ENCODE results near the gene TSPAN5. TPM values are rescaled to one million over a fixed set of nuclear protein-coding genes. Genes with fewer than 3 reads are reported as not detected.
"Not testable (repeated sequence)": the region's sequence is repeated elsewhere in the genome, so short reads cannot be mapped to it uniquely, and the experiment has no call there.

Gene TSPAN5
- total RNA-seq, 2 donors from 2014 or later, result 22.1 to 24.9 TPM

- ATAC-seq (peak in 1 of 2 donors; percentile 32), DNase-seq (ENCODE audit: low spot score) (no peak)
- peaks cover 38 to 47% of the 10 kb centered on the region in 2 donors for H3K4me1 Mint-ChIP-seq (ENCODE audit: low read depth in 2 of 2)
- H3K36me3 Mint-ChIP-seq, result peaks cover 33% of the 10 kb centered on the region
- no peaks in the 10 kb centered on the region for H3K27me3 Mint-ChIP-seq
- H3K27ac Mint-ChIP-seq, result peak overlapping the region; percentile 80 to 81
- no peaks in the 10 kb centered on the region for H3K9me3 Mint-ChIP-seq
- H3K4me3 Mint-ChIP-seq, result peak overlapping the region; percentile 51
These were observed 185.4 kb downstream of the TSPAN5 start for GRCh38 chr4:98473046-98473445.

GRCh38 chr4:98470831-98471230 lies 187.6 kb downstream of the TSPAN5 start:
- Mint-ChIP-seq H3K9me3 (no peaks in the 10 kb centered on the region), H3K27me3 (no peaks in the 10 kb centered on the region), H3K36me3 (peaks cover 33% of the 10 kb centered on the region), H3K4me3 (peak overlapping the region; percentile 65), H3K4me1 (ENCODE audit: low read depth in 2 of 2) (peaks cover 45 to 54% of the 10 kb centered on the region in 2 donors), H3K27ac (peak overlapping the region; percentile 80 to 81)
- DNase-seq (ENCODE audit: low spot score), result no peak
- ATAC-seq, result peak in 1 of 2 donors; percentile 60

DNA sequence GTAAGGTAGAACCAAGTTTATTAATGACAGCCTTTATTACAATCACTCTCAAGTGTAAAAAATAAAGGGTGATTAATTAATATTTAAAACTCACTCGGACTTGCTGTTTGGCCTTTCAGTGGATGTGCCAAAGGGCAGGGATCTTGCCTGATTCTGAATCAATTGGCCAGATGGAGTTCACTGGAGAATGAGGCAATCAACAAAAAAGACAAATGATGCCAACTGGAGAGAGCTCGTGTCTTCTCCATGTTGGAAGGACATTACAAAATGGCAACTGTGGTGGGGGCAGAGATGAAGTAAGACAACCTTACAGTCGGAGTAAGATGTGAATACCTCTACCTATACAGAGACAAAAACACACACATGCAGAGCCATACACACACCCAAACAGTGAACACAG lies 188.0 kb downstream of the TSPAN5 start:
- Mint-ChIP-seq H3K4me1 (ENCODE audit: low read depth in 2 of 2) (peaks cover 45 to 53% of the 10 kb centered on the region in 2 donors), H3K9me3 (no peaks in the 10 kb centered on the region), H3K27ac (peak overlapping the region; percentile 80 to 81), H3K36me3 (peaks cover 32% of the 10 kb centered on the region), H3K4me3 (peak overlapping the region; percentile 65), H3K27me3 (no peaks in the 10 kb centered on the region)
- no peak for DNase-seq (ENCODE audit: low spot score)
- no peak for ATAC-seq

- Mint-ChIP-seq H3K36me3 (peaks cover 26% of the 10 kb centered on the region), H3K9me3 (no peaks in the 10 kb centered on the region), H3K27ac (peak overlapping the region; percentile 80 to 81), H3K4me3 (peak overlapping the region; percentile 65), H3K27me3 (no peaks in the 10 kb centered on the region), H3K4me1 (ENCODE audit: low read depth in 2 of 2) (peaks cover 45 to 50% of the 10 kb centered on the region in 2 donors)
- no peak for DNase-seq (ENCODE audit: low spot score)
- no peak for ATAC-seq
These were observed 188.6 kb downstream of the TSPAN5 start for GRCh38 chr4:98469771-98470170.

GRCh38 chr4:98468709-98469108 lies 189.7 kb downstream of the TSPAN5 start:
- DNase-seq (ENCODE audit: low spot score) (no peak), ATAC-seq (no peak)
- Mint-ChIP-seq H3K36me3 (peaks cover 26% of the 10 kb centered on the region), H3K4me3 (peak overlapping the region; percentile 32), H3K27ac (peak overlapping the region; percentile 81 to 82), H3K27me3 (no peaks in the 10 kb centered on the region), H3K9me3 (no peaks in the 10 kb centered on the region), H3K4me1 (ENCODE audit: low read depth in 2 of 2) (peaks cover 45 to 50% of the 10 kb centered on the region in 2 donors)

GRCh38 chr4:98467627-98468072 lies 190.8 kb downstream of the TSPAN5 start:
- Mint-ChIP-seq H3K4me3 (peak overlapping the region; percentile 72), H3K9me3 (no peaks in the 10 kb centered on the region), H3K27ac (peak overlapping the region; percentile 19 to 72), H3K27me3 (no peaks in the 10 kb centered on the region), H3K4me1 (ENCODE audit: low read depth in 2 of 2) (peaks cover 40 to 44% of the 10 kb centered on the region in 2 donors), H3K36me3 (peaks cover 22% of the 10 kb centered on the region)
- peak; percentile 85 for ATAC-seq
- DNase-seq (ENCODE audit: low spot score), result peak; percentile 81

DNA sequence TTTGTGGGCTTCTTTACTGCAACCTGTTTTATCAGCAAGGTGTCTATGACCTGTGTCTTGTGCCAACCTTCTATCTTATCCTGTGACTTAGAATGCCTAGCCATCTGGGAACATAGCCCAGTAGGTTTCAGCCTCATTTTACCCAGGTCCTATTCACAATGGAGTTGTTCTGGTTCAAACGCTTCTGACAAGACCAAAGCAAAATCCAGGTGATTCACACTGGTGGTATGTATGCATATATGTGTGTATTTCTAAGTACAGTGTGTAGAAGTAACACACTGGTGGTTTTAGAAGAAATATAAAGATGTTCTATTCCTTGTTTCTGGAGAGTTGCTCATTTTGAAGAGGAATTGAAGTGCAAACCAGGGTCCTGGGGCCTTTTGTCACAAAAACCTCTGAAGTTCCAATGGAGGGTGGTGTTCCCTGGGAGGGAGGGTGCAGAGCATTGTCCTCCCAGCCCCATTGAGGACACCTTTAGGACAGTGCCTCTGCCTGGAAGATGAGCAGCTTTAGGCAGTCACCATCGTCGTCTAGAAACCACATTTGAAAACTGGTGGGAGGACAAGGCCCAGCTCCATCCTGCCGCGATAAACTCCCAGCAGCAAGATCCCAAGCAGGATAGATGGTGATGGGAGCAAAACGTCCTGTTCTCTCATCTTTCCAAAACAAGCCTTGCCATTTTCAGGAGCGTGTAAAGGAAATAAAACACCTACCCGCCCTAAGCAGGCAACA lies 191.4 kb downstream of the TSPAN5 start:
- DNase-seq (ENCODE audit: low spot score), result no peak
- Mint-ChIP-seq H3K27ac (peak overlapping the region; percentile 19 to 72), H3K9me3 (peaks cover 1% of the 10 kb centered on the region), H3K4me3 (peak overlapping the region; percentile 72), H3K27me3 (no peaks in the 10 kb centered on the region), H3K4me1 (ENCODE audit: low read depth in 2 of 2) (peaks cover 36 to 38% of the 10 kb centered on the region in 2 donors), H3K36me3 (peaks cover 16% of the 10 kb centered on the region)
- ATAC-seq, result no peak

DNA sequence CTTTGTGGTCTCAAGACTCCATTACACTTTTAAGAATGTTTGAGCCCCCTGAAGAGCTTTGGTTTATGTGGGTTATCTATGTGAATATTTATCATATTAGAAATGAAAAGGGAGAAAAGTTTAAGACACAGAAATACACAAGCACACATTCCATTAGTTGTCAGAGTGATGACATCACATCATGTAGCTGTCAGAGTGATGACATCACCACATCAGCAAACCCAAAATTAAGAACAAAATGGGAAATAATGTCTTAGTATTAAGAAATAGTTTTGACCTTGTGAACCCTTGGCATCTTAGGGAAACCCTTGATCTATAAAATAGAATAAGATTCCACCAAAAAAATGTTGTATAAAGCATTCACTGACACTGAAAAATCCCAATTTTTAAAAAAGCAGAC lies 195.9 kb downstream of the TSPAN5 start:
- H3K27ac Mint-ChIP-seq, result no peak overlapping the region

GRCh38 chr4:98461121-98461865 lies 197.1 kb downstream of the TSPAN5 start:
- not testable (repeated sequence) for DNase-seq (ENCODE audit: low spot score); H3K4me3 Mint-ChIP-seq; ATAC-seq; H3K36me3 Mint-ChIP-seq; H3K27ac Mint-ChIP-seq; H3K4me1 Mint-ChIP-seq (ENCODE audit: low read depth in 2 of 2); H3K27me3 Mint-ChIP-seq; H3K9me3 Mint-ChIP-seq

More for the DNA sequence above, 195.9 kb downstream of the TSPAN5 start:
- peaks cover 7% of the 10 kb centered on the region for H3K36me3 Mint-ChIP-seq
- ATAC-seq (no peak), DNase-seq (ENCODE audit: low spot score) (no peak)
- H3K27me3 Mint-ChIP-seq, result no peaks in the 10 kb centered on the region
- H3K4me1 Mint-ChIP-seq (ENCODE audit: low read depth in 2 of 2), result peaks cover 4 to 11% of the 10 kb centered on the region in 2 donors
- H3K9me3 Mint-ChIP-seq, result peaks cover 6% of the 10 kb centered on the region
- H3K4me3 Mint-ChIP-seq, result no peak overlapping the region

GRCh38 chr4:98457422-98457821 lies 201.0 kb downstream of the TSPAN5 start:
- H3K27ac Mint-ChIP-seq, result not testable (repeated sequence)
- H3K4me1 Mint-ChIP-seq (ENCODE audit: low read depth in 2 of 2), result peaks cover 7 to 15% of the 10 kb centered on the region in 2 donors

DNA sequence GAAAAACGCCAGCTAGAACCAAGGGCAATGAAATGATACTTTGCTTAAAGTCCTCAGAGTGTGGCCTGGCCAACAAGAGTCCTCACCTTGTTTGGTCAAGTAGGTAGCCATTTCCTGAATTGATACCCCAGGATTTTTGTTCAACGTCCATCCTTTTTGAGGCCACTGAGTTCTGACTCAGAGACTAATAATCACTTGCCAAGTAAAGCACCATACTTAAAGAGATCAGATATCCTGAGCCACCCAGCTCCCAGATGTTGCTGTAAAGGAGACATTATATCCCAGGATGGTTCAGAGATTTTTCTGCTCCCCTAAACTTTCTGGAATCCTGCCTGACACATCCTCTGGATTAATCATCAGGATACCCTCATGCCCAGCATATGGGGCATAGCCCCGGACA lies 206.3 kb downstream of the TSPAN5 start:
- H3K4me3 Mint-ChIP-seq, result no peak overlapping the region
- no peak for ATAC-seq
- DNase-seq (ENCODE audit: low spot score), result no peak

More at GRCh38 chr4:98457422-98457821, 201.0 kb downstream of the TSPAN5 start:
- peaks cover 17% of the 10 kb centered on the region for H3K36me3 Mint-ChIP-seq
- H3K4me3 Mint-ChIP-seq; H3K9me3 Mint-ChIP-seq; H3K27me3 Mint-ChIP-seq; ATAC-seq; DNase-seq (ENCODE audit: low spot score): not testable (repeated sequence)

DNA sequence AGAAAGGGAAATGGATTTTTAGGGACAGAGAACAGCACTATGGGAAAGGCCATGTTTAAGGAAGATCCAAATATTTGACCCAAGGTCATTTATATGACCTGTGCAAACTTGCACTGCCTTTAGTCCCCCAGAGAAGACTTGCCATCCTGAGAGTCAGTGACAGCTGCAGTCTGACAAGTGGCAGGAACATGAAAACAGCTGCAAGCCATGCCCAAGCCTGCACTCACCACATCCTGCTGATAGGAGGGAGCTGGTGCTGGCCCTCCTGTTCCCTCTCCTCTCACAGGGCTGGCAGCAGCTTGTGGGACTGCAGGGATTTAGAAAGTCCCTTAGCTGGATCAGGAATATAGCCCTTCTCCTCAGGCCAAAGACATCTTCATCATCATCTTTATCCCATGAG lies 209.5 kb downstream of the TSPAN5 start:
- no peak for DNase-seq (ENCODE audit: low spot score)
- Mint-ChIP-seq H3K4me1 (ENCODE audit: low read depth in 2 of 2) (peaks cover 42 to 46% of the 10 kb centered on the region in 2 donors), H3K27me3 (no peaks in the 10 kb centered on the region), H3K9me3 (no peaks in the 10 kb centered on the region), H3K36me3 (peaks cover 10% of the 10 kb centered on the region), H3K4me3 (peak overlapping the region; percentile 15), H3K27ac (no peak overlapping the region)
- peak in 1 of 2 donors; percentile 32 for ATAC-seq

More for the DNA sequence above, 206.3 kb downstream of the TSPAN5 start:
- H3K27ac Mint-ChIP-seq, result no peak overlapping the region
- H3K9me3 Mint-ChIP-seq, result no peaks in the 10 kb centered on the region
- no peaks in the 10 kb centered on the region for H3K27me3 Mint-ChIP-seq
- H3K4me1 Mint-ChIP-seq (ENCODE audit: low read depth in 2 of 2), result peaks cover 30 to 35% of the 10 kb centered on the region in 2 donors
- peaks cover 10% of the 10 kb centered on the region for H3K36me3 Mint-ChIP-seq

GRCh38 chr4:98447648-98448047 lies 210.8 kb downstream of the TSPAN5 start:
- peaks cover 35 to 40% of the 10 kb centered on the region in 2 donors for H3K4me1 Mint-ChIP-seq (ENCODE audit: low read depth in 2 of 2)
- H3K4me3 Mint-ChIP-seq, result peak overlapping the region; percentile 78
- H3K27ac Mint-ChIP-seq, result peak overlapping the region; percentile 74 to 82
- H3K36me3 Mint-ChIP-seq, result peaks cover 6% of the 10 kb centered on the region
- ATAC-seq (no peak), DNase-seq (ENCODE audit: low spot score) (no peak)
- H3K27me3 Mint-ChIP-seq, result no peaks in the 10 kb centered on the region
- H3K9me3 Mint-ChIP-seq, result no peaks in the 10 kb centered on the region
